Lower leg skin (tissue), 4 donors: ENCODE results near the gene MRPL33. TPM values are rescaled to one million over a fixed set of nuclear protein-coding genes. Genes with fewer than 3 reads are reported as not detected.

ENCODE experiments used
- DNase-seq, 2 donors: peaks; one replicate each; pipeline ENCODE4 v3.0.0-alpha.2; 2019; ENCODE audit warnings: low spot score in 2 of 2
- H3K4me3 ChIP-seq: fragments of 200-600 bp; sonication (generic); 2 replicates; pipeline ENCODE4 v1.5.1; 2017; ENCODE audit warnings: mild to moderate bottlenecking, low read depth; ENCODE audit not compliant: poor library complexity, severe bottlenecking
- CTCF ChIP-seq, 3 donors: fragments of 450-650 bp; IDR thresholded peaks; one replicate each; pipeline ENCODE4 v1.5.1; 2016; ENCODE audit warnings: antibody characterized with exemption in 3 of 3, mild to moderate bottlenecking in 3 of 3, moderate library complexity in 2 of 3
- POLR2A ChIP-seq, 2 donors: fragments of 450-650 bp; IDR thresholded peaks; one replicate each; pipeline ENCODE4 v1.6.1; 2016 to 2017; ENCODE audit warnings: antibody characterized with exemption in 2 of 2, mild to moderate bottlenecking in 1 of 2, moderate library complexity in 1 of 2
- WGBS, 2 donors: methylation state at CpG; one replicate each; pipeline ENCODE4 v1.1.5; 2018; 5-methylcytosine and 5-hydroxymethylcytosine counted together
- intact Hi-C: fragments of 100-400 bp; cut with DNase I; formaldehyde crosslinking; loops from one replicate; pipeline ENCODE4 v1.15.0; 2023; ENCODE audit warnings: low total_unique reads
- total RNA-seq, 4 donors: library from RNA; depleted of rRNA; stranded (reverse); fragments of >200 nt; gene quantifications; one replicate each; pipeline ENCODE4 v1.1.0, GENCODE V29; 2016

MRPL33 gene
- total RNA-seq, 4 donors from 2014 or later = 43.3 to 64.9 (median 54.5) TPM

- DNase-seq = no peak
- intact Hi-C loops = no loop called here
- H3K4me3 ChIP-seq = no peak overlapping the region
- 26 to 51% methylated on average over 28 to 29 of the region's 29 CpGs for WGBS, 2 donors
- no peak for TF ChIP-seq CTCF (IDR thresholded peaks at IDR 0.05)
- TF ChIP-seq POLR2A (IDR thresholded peaks at IDR 0.05) = no peak
Measured at GRCh38 chr2:27765621-27766286, 5.8 kb upstream of the MRPL33 start.

- TF ChIP-seq POLR2A (IDR thresholded peaks at IDR 0.05) (no peak), CTCF (IDR thresholded peaks at IDR 0.05) (no peak)
- WGBS, 2 donors = 85 to 95% methylated on average over 2 of the region's 2 CpGs
- no peak for DNase-seq
- intact Hi-C loops = no loop called here
- no peak overlapping the region for H3K4me3 ChIP-seq
Measured at GRCh38 chr2:27766287-27766661, 5.2 kb upstream of the MRPL33 start.

GRCh38 chr2:27771202-27771547 lies 344 bp upstream of the MRPL33 start:
- WGBS, 2 donors = 13 to 14% methylated on average over 13 of the region's 13 CpGs
- DNase-seq = no peak
- intact Hi-C loops = no loop called here
- TF ChIP-seq POLR2A (IDR thresholded peaks at IDR 0.05) (no peak), CTCF (IDR thresholded peaks at IDR 0.05) (no peak)
- H3K4me3 ChIP-seq = peak overlapping the region; percentile 67

- no peak overlapping the region for H3K4me3 ChIP-seq
- TF ChIP-seq CTCF (IDR thresholded peaks at IDR 0.05) (no peak), POLR2A (IDR thresholded peaks at IDR 0.05) (no peak)
- intact Hi-C loops = no loop called here
- no peak for DNase-seq
- WGBS, 2 donors = 8 to 40% methylated on average over 2 of the region's 2 CpGs
Measured at GRCh38 chr2:27772804-27773203, 1.3 kb downstream of the MRPL33 start.

GRCh38 chr2:27773959-27774358 lies 2.4 kb downstream of the MRPL33 start:
- H3K4me3 ChIP-seq = no peak overlapping the region
- no peak for DNase-seq
- no peak for TF ChIP-seq POLR2A (IDR thresholded peaks at IDR 0.05)
- no peak for TF ChIP-seq CTCF (IDR thresholded peaks at IDR 0.05)
- WGBS, 2 donors = 70 to 85% methylated on average over 5 of the region's 5 CpGs
- intact Hi-C loops = no loop called here

GRCh38 chr2:27776097-27776496 lies 4.6 kb downstream of the MRPL33 start:
- intact Hi-C loops = no loop called here
- 41 to 44% methylated on average over 8 of the region's 8 CpGs for WGBS, 2 donors
- no peak for DNase-seq
- no peak overlapping the region for H3K4me3 ChIP-seq
- no peak for TF ChIP-seq CTCF (IDR thresholded peaks at IDR 0.05)
- no peak for TF ChIP-seq POLR2A (IDR thresholded peaks at IDR 0.05)
